ENCODE results near the gene AGAP2. TPM values are rescaled to one million over a fixed set of nuclear protein-coding genes. Genes with fewer than 3 reads are reported as not detected.

The AGAP2 gene
- total RNA-seq, 1 donor from 2014 or later = not detected

- H3K4me3 ChIP-seq (ENCODE audit: low read depth, low read length) = no peak overlapping the region
- no peaks in the 10 kb centered on the region for H3K36me3 ChIP-seq (ENCODE audit: control insufficient read depth, insufficient read depth, low read length)
- no peaks in the 10 kb centered on the region for H3K27me3 ChIP-seq (ENCODE audit: control insufficient read depth, insufficient read depth, low read length)
- no peak for DNase-seq (ENCODE audit: low read depth)
- TF ChIP-seq CTCF (IDR thresholded peaks at IDR 0.05; ENCODE audit: insufficient read depth, low read length, poor library complexity, severe bottlenecking) = no peak
These were observed 31.3 kb downstream of the AGAP2 start for GRCh38 chr12:57707250-57707649.

DNA sequence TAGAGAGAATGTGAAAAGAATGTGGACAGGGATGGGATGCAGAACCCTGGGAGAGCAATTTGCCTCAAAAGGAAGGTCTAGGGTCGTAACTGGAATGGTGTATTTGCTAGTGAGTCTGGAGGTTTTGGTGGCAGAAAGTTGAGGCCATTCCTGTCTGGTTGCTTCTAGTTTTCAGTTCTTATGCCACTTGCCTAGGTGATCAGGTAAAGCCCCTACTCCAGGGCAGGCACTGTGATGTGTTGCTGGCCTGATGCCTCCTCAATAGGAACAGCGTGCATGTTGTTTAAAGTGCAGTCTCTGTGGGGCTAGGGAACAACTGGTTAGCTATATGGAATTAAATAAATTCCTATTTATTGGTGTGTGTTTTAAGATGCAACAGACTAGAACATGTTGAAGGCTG, 38.2 kb downstream of the AGAP2 start:
- no peak for DNase-seq (ENCODE audit: low read depth)
- no peak for TF ChIP-seq CTCF (IDR thresholded peaks at IDR 0.05; ENCODE audit: insufficient read depth, low read length, poor library complexity, severe bottlenecking)
- H3K36me3 ChIP-seq (ENCODE audit: control insufficient read depth, insufficient read depth, low read length) = peaks cover 2% of the 10 kb centered on the region
- no peaks in the 10 kb centered on the region for H3K27me3 ChIP-seq (ENCODE audit: control insufficient read depth, insufficient read depth, low read length)
- no peak overlapping the region for H3K4me3 ChIP-seq (ENCODE audit: low read depth, low read length)

DNA sequence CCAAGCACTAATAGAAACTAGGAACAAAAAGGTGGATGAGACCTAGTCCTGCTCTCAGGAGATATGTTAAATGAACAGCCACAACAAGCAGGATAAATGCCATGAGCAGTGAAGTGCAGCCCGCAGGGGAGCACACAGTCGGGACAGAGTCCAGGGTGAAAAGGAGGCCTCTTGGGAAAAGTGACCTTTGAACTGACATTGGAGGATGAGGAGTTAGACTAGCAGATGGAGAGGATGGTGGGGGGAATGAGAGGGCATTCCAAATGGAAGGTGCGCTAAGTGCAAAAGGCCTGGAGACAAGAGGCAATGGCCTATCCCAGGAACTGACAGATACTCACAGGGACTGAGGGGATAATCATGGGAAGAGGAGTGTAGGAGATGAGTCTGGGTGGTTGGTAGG, 40.1 kb downstream of the AGAP2 start:
- no peak for TF ChIP-seq CTCF (IDR thresholded peaks at IDR 0.05; ENCODE audit: insufficient read depth, low read length, poor library complexity, severe bottlenecking)
- Histone ChIP-seq H3K36me3 (ENCODE audit: control insufficient read depth, insufficient read depth, low read length) (peaks cover 2% of the 10 kb centered on the region), H3K4me3 (ENCODE audit: low read depth, low read length) (no peak overlapping the region), H3K27me3 (ENCODE audit: control insufficient read depth, insufficient read depth, low read length) (no peaks in the 10 kb centered on the region)
- no peak for DNase-seq (ENCODE audit: low read depth)

DNA sequence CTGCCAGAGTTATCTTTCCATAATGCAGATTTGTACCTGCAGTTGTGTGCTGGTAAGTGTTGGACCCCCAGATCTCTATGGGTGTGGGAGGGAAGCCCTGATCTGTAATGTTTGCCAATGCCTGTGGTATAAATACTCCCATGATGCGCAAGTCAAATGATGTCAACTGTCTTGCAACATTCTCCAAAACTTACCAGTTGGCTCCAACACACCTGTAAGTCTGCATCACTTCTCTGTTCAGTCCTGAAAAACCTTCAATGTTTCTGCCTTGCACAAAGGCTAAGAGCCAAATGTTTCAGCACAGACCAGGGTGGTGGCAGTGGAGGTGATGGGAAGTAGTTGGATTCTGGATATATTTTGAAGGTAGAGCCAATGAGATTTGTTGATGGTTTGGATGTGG, 41.5 kb downstream of the AGAP2 start:
- peaks cover 2% of the 10 kb centered on the region for H3K36me3 ChIP-seq (ENCODE audit: control insufficient read depth, insufficient read depth, low read length)
- no peak for DNase-seq (ENCODE audit: low read depth)
- TF ChIP-seq CTCF (IDR thresholded peaks at IDR 0.05; ENCODE audit: insufficient read depth, low read length, poor library complexity, severe bottlenecking) = no peak
- no peaks in the 10 kb centered on the region for H3K27me3 ChIP-seq (ENCODE audit: control insufficient read depth, insufficient read depth, low read length)
- no peak overlapping the region for H3K4me3 ChIP-seq (ENCODE audit: low read depth, low read length)

- no peak for DNase-seq (ENCODE audit: low read depth)
- no peak for TF ChIP-seq CTCF (IDR thresholded peaks at IDR 0.05; ENCODE audit: insufficient read depth, low read length, poor library complexity, severe bottlenecking)
- no peaks in the 10 kb centered on the region for H3K27me3 ChIP-seq (ENCODE audit: control insufficient read depth, insufficient read depth, low read length)
- H3K36me3 ChIP-seq (ENCODE audit: control insufficient read depth, insufficient read depth, low read length) = peaks cover 2% of the 10 kb centered on the region
- H3K4me3 ChIP-seq (ENCODE audit: low read depth, low read length) = no peak overlapping the region
These were observed 42.6 kb downstream of the AGAP2 start for GRCh38 chr12:57695770-57696432.

- Histone ChIP-seq H3K27me3 (ENCODE audit: control insufficient read depth, insufficient read depth, low read length) (no peaks in the 10 kb centered on the region), H3K4me3 (ENCODE audit: low read depth, low read length) (peak overlapping the region; percentile 78), H3K36me3 (ENCODE audit: control insufficient read depth, insufficient read depth, low read length) (peaks cover 2% of the 10 kb centered on the region)
- TF ChIP-seq CTCF (IDR thresholded peaks at IDR 0.05; ENCODE audit: insufficient read depth, low read length, poor library complexity, severe bottlenecking) = no peak
- no peak for DNase-seq (ENCODE audit: low read depth)
These were observed 44.0 kb downstream of the AGAP2 start for GRCh38 chr12:57694459-57695019.

All from kidney epithelial cell (primary cell).